Type B pancreatic cell (in vitro differentiated cells): ENCODE results near the gene SMARCC1. TPM values are rescaled to one million over a fixed set of nuclear protein-coding genes. Genes with fewer than 3 reads are reported as not detected.

Experiments
- DNase-seq: peaks from one replicate; pipeline ENCODE4 v3.0.0; 2021; ENCODE audit warnings: mixed read lengths; ENCODE audit not compliant: unreplicated experiment; ENCODE audit errors: extremely low spot score
- H3K27ac Mint-ChIP-seq: 2 replicates; pipeline ENCODE4 v1.8.0; 2021; ENCODE audit warnings: mild to moderate bottlenecking, mixed read lengths
- H3K27me3 Mint-ChIP-seq: 2 replicates; pipeline ENCODE4 v1.8.0; 2021; ENCODE audit warnings: mixed read lengths
- H3K36me3 Mint-ChIP-seq: 2 replicates; pipeline ENCODE4 v1.8.0; 2021; ENCODE audit warnings: mixed read lengths
- H3K4me1 Mint-ChIP-seq: one replicate; pipeline ENCODE4 v1.8.0; 2021; ENCODE audit warnings: mixed read lengths; ENCODE audit not compliant: unreplicated experiment
- H3K4me3 Mint-ChIP-seq: 2 replicates; pipeline ENCODE4 v1.8.0; 2021; ENCODE audit warnings: mild to moderate bottlenecking, mixed read lengths
- H3K9me3 Mint-ChIP-seq: 2 replicates; pipeline ENCODE4 v1.8.0; 2021; ENCODE audit warnings: mixed read lengths
- CTCF ChIP-seq: fragments of 200-600 bp; sonication (generic); conservative IDR thresholded peaks from 2 replicates; pipeline ENCODE4 v1.5.0; 2021; ENCODE audit warnings: antibody characterized with exemption, mild to moderate bottlenecking
- total RNA-seq: library from RNA; stranded (reverse); gene quantifications from 2 replicates; pipeline ENCODE4 v1.2.1, GENCODE V29; 2021; ENCODE audit warnings: low replicate concordance

Gene SMARCC1
- total RNA-seq, 1 donor from 2014 or later, result 200 TPM

GRCh38 chr3:47669026-47669749 lies 112.5 kb downstream of the SMARCC1 start:
- no peak for TF ChIP-seq CTCF
- Mint-ChIP-seq H3K4me3 (no peak overlapping the region), H3K36me3 (peaks cover 32% of the 10 kb centered on the region), H3K27me3 (no peaks in the 10 kb centered on the region), H3K27ac (no peak overlapping the region), H3K9me3 (no peaks in the 10 kb centered on the region), H3K4me1 (no peaks in the 10 kb centered on the region)
- no peak for DNase-seq

- TF ChIP-seq CTCF, result no peak
- Mint-ChIP-seq H3K4me3 (no peak overlapping the region), H3K9me3 (no peaks in the 10 kb centered on the region), H3K4me1 (no peaks in the 10 kb centered on the region), H3K27ac (peak overlapping the region; percentile 16), H3K36me3 (peaks cover 13% of the 10 kb centered on the region), H3K27me3 (no peaks in the 10 kb centered on the region)
- DNase-seq, result no peak
Observed at GRCh38 chr3:47666118-47666517, 115.6 kb downstream of the SMARCC1 start.

DNA sequence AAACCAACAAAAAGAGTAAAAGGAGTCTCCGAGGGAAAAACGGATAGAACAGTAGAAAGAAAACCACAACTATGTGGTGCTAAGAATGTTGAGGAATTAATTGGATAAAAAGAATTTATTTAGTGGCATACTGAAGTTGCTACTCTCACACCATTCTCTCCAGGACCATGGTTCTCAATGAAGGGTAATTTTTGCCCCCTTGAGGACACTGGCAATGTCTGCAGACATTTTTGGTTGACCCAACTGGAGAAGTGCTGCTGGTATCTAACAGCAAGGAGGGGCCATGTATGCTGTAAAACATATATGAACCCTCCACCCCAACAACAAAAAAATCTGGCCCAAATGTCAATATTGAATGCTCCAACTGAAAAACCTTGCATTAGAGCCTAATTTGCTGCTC lies 117.2 kb downstream of the SMARCC1 start:
- peak; percentile 61 for TF ChIP-seq CTCF
- H3K4me3 Mint-ChIP-seq, result no peak overlapping the region
- no peaks in the 10 kb centered on the region for H3K4me1 Mint-ChIP-seq
- peaks cover 25% of the 10 kb centered on the region for H3K36me3 Mint-ChIP-seq
- H3K9me3 Mint-ChIP-seq, result peaks cover under 1% of the 10 kb centered on the region
- H3K27ac Mint-ChIP-seq, result no peak overlapping the region
- no peaks in the 10 kb centered on the region for H3K27me3 Mint-ChIP-seq
- no peak for DNase-seq

GRCh38 chr3:47663630-47664240 lies 118.0 kb downstream of the SMARCC1 start:
- no peak for DNase-seq
- Mint-ChIP-seq H3K27ac (no peak overlapping the region), H3K9me3 (peaks cover 4% of the 10 kb centered on the region), H3K4me3 (no peak overlapping the region), H3K4me1 (no peaks in the 10 kb centered on the region), H3K36me3 (peaks cover 30% of the 10 kb centered on the region), H3K27me3 (no peaks in the 10 kb centered on the region)
- TF ChIP-seq CTCF, result no peak

- H3K27ac Mint-ChIP-seq, result no peak overlapping the region
- peaks cover 50% of the 10 kb centered on the region for H3K36me3 Mint-ChIP-seq
- peaks cover 4% of the 10 kb centered on the region for H3K9me3 Mint-ChIP-seq
- H3K4me3 Mint-ChIP-seq, result no peak overlapping the region
- no peaks in the 10 kb centered on the region for H3K4me1 Mint-ChIP-seq
- DNase-seq, result no peak
- no peaks in the 10 kb centered on the region for H3K27me3 Mint-ChIP-seq
- TF ChIP-seq CTCF, result no peak
Observed at GRCh38 chr3:47661121-47661752, 120.5 kb downstream of the SMARCC1 start.
